Transverse colon (tissue), 4 donors: Measurements from ENCODE around the gene EXOC1L.

Experiments used
- EP300 ChIP-seq: sonication (generic); formaldehyde crosslinking; IDR thresholded peaks from one replicate; pipeline ENCODE4 v1.6.1; 2017; ENCODE audit warnings: antibody characterized with exemption, low read depth
- POLR2A ChIP-seq: fragments of 450-650 bp; IDR thresholded peaks from one replicate; pipeline ENCODE4 v1.6.1; 2016; ENCODE audit warnings: antibody characterized with exemption, mild to moderate bottlenecking, moderate library complexity
- POLR2AphosphoS5 ChIP-seq, 3 donors: sonication (generic); formaldehyde crosslinking; IDR thresholded peaks; one replicate each; pipeline ENCODE4 v1.6.1; 2016; ENCODE audit warnings: antibody characterized with exemption in 3 of 3
- TF ChIP-seq, protein P1 (sequence below), 5 experiments: fragments of 200-600 bp in 3 of 5; fragments of 450-650 bp in 2 of 5; sonication (generic) in 3 of 5; IDR thresholded peaks; 1 replicate in 2 of 5; 2 replicates in 3 of 5; pipeline ENCODE4 v1.5.1; 2016 to 2017; ENCODE audit warnings: antibody characterized with exemption in 5 of 5, inconsistent platforms in 3 of 5, mild to moderate bottlenecking in 2 of 5, moderate library complexity in 1 of 5

DNA sequence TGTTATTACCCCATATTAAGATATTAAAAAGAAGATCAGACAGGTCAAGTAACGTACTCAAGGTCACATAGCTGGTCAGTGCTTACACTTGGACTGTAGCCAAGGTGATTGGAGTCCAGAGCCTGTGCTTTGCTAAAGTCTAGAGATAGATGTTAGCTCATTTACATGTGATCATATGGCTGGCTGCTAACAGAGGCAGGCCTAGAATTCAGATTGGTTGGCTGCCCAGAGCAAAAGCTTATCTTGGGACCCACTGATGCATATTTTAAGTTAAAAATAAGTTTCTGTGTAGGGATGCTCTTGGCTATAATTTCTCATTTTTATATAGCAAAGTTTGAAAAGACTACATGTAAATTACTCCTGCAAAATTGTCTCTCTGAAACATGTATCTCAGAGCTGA lies 18.1 kb upstream of the EXOC1L start:
- TF ChIP-seq, protein P1, sequence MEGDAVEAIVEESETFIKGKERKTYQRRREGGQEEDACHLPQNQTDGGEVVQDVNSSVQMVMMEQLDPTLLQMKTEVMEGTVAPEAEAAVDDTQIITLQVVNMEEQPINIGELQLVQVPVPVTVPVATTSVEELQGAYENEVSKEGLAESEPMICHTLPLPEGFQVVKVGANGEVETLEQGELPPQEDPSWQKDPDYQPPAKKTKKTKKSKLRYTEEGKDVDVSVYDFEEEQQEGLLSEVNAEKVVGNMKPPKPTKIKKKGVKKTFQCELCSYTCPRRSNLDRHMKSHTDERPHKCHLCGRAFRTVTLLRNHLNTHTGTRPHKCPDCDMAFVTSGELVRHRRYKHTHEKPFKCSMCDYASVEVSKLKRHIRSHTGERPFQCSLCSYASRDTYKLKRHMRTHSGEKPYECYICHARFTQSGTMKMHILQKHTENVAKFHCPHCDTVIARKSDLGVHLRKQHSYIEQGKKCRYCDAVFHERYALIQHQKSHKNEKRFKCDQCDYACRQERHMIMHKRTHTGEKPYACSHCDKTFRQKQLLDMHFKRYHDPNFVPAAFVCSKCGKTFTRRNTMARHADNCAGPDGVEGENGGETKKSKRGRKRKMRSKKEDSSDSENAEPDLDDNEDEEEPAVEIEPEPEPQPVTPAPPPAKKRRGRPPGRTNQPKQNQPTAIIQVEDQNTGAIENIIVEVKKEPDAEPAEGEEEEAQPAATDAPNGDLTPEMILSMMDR (IDR thresholded peaks at IDR 0.05), result no peak
- TF ChIP-seq EP300, result no peak
- no peak for TF ChIP-seq POLR2AphosphoS5 (IDR thresholded peaks at IDR 0.05)
- TF ChIP-seq POLR2A, result no peak
